ENCODE measurements around the gene PDZD2. TPM values are rescaled to one million over a fixed set of nuclear protein-coding genes. Genes with fewer than 3 reads are reported as not detected.
"Not testable (repeated sequence)": the region's sequence is repeated elsewhere in the genome, so short reads cannot be mapped to it uniquely, and the experiment has no call there.

Gene PDZD2
- total RNA-seq, 1 donor from 2014 or later = 42.7 TPM

DNA sequence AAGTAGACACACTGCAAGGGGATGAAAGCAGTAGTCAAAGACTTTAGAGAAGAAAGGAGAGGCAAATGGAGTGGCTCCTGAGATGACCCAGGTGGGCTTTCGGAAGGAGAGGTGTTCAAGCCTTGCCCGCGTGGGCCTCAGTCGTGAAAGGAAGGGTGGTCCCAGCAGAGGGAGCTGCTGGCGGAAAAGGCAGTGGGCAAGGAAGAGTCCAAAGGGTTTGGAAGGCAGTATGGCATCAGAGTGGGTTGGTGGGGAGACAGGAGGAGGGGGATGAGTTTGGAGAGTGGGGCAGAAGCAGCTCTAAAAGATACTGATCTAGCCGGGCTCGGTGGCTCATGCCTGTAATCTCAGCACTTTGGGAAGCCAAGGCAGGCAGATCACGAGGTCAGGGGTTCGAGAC lies 369.8 kb downstream of the PDZD2 start:
- no peaks in the 10 kb centered on the region for H3K4me1 ChIP-seq
- H3K36me3 ChIP-seq = no peaks in the 10 kb centered on the region
- H3K9me3 ChIP-seq = no peaks in the 10 kb centered on the region
- no peak overlapping the region for H3K27ac ChIP-seq
- DNase-seq (ENCODE audit: extremely low spot score in 2 of 2) = no peak
- H3K27me3 ChIP-seq = no peaks in the 10 kb centered on the region
- H3K4me3 ChIP-seq = no peak overlapping the region
- TF ChIP-seq POLR2AphosphoS5 (IDR thresholded peaks at IDR 0.05; ENCODE audit: insufficient read depth in 1 of 2, low read depth in 1 of 2) = no peak
- TF ChIP-seq, protein P1, sequence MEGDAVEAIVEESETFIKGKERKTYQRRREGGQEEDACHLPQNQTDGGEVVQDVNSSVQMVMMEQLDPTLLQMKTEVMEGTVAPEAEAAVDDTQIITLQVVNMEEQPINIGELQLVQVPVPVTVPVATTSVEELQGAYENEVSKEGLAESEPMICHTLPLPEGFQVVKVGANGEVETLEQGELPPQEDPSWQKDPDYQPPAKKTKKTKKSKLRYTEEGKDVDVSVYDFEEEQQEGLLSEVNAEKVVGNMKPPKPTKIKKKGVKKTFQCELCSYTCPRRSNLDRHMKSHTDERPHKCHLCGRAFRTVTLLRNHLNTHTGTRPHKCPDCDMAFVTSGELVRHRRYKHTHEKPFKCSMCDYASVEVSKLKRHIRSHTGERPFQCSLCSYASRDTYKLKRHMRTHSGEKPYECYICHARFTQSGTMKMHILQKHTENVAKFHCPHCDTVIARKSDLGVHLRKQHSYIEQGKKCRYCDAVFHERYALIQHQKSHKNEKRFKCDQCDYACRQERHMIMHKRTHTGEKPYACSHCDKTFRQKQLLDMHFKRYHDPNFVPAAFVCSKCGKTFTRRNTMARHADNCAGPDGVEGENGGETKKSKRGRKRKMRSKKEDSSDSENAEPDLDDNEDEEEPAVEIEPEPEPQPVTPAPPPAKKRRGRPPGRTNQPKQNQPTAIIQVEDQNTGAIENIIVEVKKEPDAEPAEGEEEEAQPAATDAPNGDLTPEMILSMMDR (IDR thresholded peaks at IDR 0.05) = no peak
- TF ChIP-seq POLR2A (IDR thresholded peaks at IDR 0.05) = no peak
- intact Hi-C loops (cut with DNase I) = no loop called here

DNA sequence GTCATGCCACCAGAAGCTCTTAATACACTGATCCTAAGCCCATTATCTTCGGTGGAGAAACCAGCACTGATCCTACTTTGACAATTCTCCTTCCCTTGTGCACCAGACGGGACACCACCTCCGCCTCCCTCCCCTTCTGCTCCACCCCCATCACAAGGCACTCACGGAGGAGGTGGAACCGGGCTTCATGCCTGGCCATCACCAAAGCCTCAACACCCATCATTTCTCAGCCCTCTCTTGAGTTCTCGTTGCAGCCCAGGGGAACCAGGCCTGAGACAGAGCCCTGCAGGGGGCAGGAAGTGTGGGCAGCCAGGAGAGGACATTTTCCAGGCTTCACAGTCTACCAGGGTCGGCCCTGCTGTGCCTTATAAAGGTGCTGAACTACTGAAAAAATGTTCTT lies 374.7 kb downstream of the PDZD2 start:
- H3K27ac ChIP-seq = no peak overlapping the region
- no peaks in the 10 kb centered on the region for H3K27me3 ChIP-seq
- H3K4me3 ChIP-seq = no peak overlapping the region
- no peak for DNase-seq (ENCODE audit: extremely low spot score in 2 of 2)
- intact Hi-C loops (cut with DNase I) = no loop called here
- TF ChIP-seq, protein P1 (IDR thresholded peaks at IDR 0.05) = no peak
- no peak for TF ChIP-seq POLR2AphosphoS5 (IDR thresholded peaks at IDR 0.05; ENCODE audit: insufficient read depth in 1 of 2, low read depth in 1 of 2)
- no peak for TF ChIP-seq POLR2A (IDR thresholded peaks at IDR 0.05)
- no peaks in the 10 kb centered on the region for H3K9me3 ChIP-seq
- peaks cover 16% of the 10 kb centered on the region for H3K4me1 ChIP-seq
- H3K36me3 ChIP-seq = no peaks in the 10 kb centered on the region

DNA sequence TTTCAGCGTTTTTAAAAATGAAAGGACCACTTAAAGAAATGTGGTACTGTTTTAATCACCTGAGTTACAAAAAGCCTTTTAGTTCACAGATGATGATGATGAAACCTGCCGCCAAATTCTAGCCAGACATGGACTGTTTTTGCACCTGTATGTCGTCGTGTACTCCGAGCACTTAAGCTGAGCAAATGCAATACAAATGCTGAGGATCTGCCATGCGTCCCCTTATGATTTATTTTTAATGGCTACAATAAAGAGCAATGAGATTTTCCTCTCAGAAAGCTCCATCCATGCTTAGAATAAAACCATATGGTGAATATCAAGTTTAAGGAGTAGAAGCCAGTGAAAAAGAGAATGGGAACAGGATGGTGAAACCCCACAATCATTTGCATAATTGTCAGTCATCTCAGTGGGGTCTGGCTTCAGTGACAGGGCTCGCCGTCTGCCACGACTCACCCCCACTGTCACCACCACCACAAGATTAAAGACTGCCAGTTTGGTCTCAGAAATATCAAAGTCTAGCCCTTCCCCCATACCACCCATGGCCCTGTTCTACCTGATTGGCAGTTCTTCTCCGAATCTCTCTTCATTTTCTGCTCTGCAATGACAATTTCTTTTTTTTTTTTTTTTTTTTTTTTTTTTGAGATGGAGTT lies 375.3 kb downstream of the PDZD2 start:
- TF ChIP-seq, protein P1 (IDR thresholded peaks at IDR 0.05) = no peak
- TF ChIP-seq POLR2A (IDR thresholded peaks at IDR 0.05) (no peak), POLR2AphosphoS5 (IDR thresholded peaks at IDR 0.05; ENCODE audit: insufficient read depth in 1 of 2, low read depth in 1 of 2) (no peak)
- no peaks in the 10 kb centered on the region for H3K9me3 ChIP-seq
- intact Hi-C loops (cut with DNase I) = no loop called here

DNA sequence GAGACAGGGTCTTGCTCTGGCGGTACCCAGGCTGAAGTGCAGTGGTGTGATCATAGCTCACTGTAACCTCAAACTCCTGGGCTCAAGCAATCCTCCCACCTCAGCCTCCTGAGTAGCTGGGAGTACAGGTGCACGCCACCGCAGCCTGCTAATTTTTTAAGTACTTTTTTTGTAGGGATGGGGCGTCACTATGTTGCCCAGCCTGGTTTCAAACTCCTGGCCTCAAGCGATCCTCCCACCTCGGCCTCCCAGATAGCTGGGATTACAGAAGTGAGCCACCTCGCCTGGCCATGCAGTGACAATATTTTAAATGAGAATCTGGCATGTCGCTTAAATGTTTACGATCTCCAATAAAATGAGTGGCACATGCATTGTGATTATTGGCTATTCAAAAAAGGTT lies 376.3 kb downstream of the PDZD2 start:
- H3K27me3 ChIP-seq; H3K9me3 ChIP-seq; intact Hi-C loops (cut with DNase I); H3K27ac ChIP-seq; DNase-seq (ENCODE audit: extremely low spot score in 2 of 2); H3K4me3 ChIP-seq; H3K36me3 ChIP-seq: not testable (repeated sequence)
- H3K4me1 ChIP-seq = peaks cover 21% of the 10 kb centered on the region

More for the DNA sequence above, 375.3 kb downstream of the PDZD2 start:
- no peak overlapping the region for H3K27ac ChIP-seq
- DNase-seq (ENCODE audit: extremely low spot score in 2 of 2) = no peak
- no peak overlapping the region for H3K4me3 ChIP-seq
- H3K4me1 ChIP-seq = peaks cover 21% of the 10 kb centered on the region
- no peaks in the 10 kb centered on the region for H3K36me3 ChIP-seq
- H3K27me3 ChIP-seq = no peaks in the 10 kb centered on the region

DNA sequence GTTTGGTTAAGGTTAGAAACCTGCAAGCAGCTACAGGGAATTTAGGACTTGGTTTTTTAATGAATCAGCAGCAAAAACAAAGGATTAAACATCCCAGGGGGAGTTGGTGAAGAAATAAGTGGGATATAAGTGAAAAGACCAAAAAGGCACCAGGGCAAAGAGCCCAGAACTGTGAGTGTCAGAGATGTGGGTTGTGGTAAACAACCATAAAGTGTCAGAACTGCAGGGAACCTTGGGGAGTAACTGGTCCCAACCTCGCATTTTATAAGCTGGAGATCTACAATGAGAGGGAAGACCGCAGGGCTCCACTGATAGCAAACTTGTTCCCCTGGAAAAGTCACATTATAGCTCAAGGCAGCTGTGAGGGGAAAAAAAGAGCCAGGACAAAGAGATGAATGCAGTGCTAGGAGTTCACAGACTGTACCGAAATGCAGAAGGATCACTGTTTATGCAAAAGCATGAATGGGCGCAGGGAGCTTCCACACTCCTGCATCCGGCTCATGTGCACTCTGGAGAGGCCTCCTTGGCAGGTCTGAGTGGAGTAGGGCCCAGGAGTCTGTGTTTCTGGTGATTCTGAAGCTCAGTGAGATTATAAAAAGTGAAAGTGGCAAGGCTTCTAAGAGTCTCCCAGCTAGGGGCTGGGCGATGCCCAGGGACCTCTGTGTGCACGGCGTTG lies 378.9 kb downstream of the PDZD2 start:
- TF ChIP-seq POLR2A (IDR thresholded peaks at IDR 0.05) = no peak
- TF ChIP-seq, protein P1 (IDR thresholded peaks at IDR 0.05) = no peak
- TF ChIP-seq POLR2AphosphoS5 (IDR thresholded peaks at IDR 0.05; ENCODE audit: insufficient read depth in 1 of 2, low read depth in 1 of 2) = no peak
- no peak for DNase-seq (ENCODE audit: extremely low spot score in 2 of 2)
- H3K27ac ChIP-seq = peak overlapping the region; percentile 10

More for the DNA sequence above, 378.9 kb downstream of the PDZD2 start:
- Histone ChIP-seq H3K4me3 (peak overlapping the region in 1 of 2 donors; percentile 9), H3K9me3 (no peaks in the 10 kb centered on the region), H3K27me3 (no peaks in the 10 kb centered on the region), H3K36me3 (no peaks in the 10 kb centered on the region), H3K4me1 (peaks cover 21% of the 10 kb centered on the region)
- intact Hi-C loops (cut with DNase I) = no loop called here

All from vagina (tissue), 2 donors.